Measurements from ENCODE around the gene UMODL1. TPM values are rescaled to one million over a fixed set of nuclear protein-coding genes. Genes with fewer than 3 reads are reported as not detected.

The UMODL1 gene
- total RNA-seq, 5 donors from 2014 or later (not counting 1 experiment from before 2014, with no cell fraction given): 0.16 to 0.99 (median 0.82) TPM

GRCh38 chr21:42124081-42124480 lies 53.0 kb downstream of the UMODL1 start:
- CTCF ChIA-PET: interaction anchor here in 1 of 2 donors (0.5 kb wide), 1 partner anchor 126 kb away, joined by 3 read pairs; no protein-coding TSS in a partner anchor
- POLR2A ChIA-PET: no interaction called here
- ATAC-seq (replicated peaks in 1 of 4): no peak
- H3K27me3 ChIP-seq (replicated peaks in 1 of 2; ENCODE audit: control insufficient read depth in 2 of 2, extremely low read depth in 1 of 2, insufficient read depth in 2 of 2, low read length in 1 of 2): peaks cover 0 to 84% of the 10 kb centered on the region in 2 experiments
- no peaks in the 10 kb centered on the region for H3K36me3 ChIP-seq (ENCODE audit: control insufficient read depth in 2 of 2, extremely low read depth in 1 of 2, insufficient read depth in 1 of 2, low read length in 1 of 2)
- H3K4me1 Mint-ChIP-seq: peaks cover 0 to 17% (median 13%) of the 10 kb centered on the region in 3 donors
- H3K36me3 Mint-ChIP-seq: no peaks in the 10 kb centered on the region
- peaks cover 35 to 60% of the 10 kb centered on the region in 2 donors for H3K27me3 Mint-ChIP-seq
- no peak overlapping the region for H3K27ac Mint-ChIP-seq
- 92% methylated on average over 11 of the region's 13 CpGs for WGBS (ENCODE audit: insufficient coverage)
- no peaks in the 10 kb centered on the region for H3K9me3 ChIP-seq
- H3K4me1 ChIP-seq (ENCODE audit: control insufficient read depth in 1 of 2, extremely low read depth in 1 of 2, insufficient read depth in 2 of 2, low read length in 2 of 2): peaks cover 9% of the 10 kb centered on the region in 2 experiments
- no peak for DNase-seq
- no peaks in the 10 kb centered on the region for H3K9me3 Mint-ChIP-seq
- no peak overlapping the region for H3K4me3 Mint-ChIP-seq
- H3K4me3 ChIP-seq (ENCODE audit: control insufficient read depth in 1 of 2, extremely low read depth in 1 of 2, low read length in 1 of 2): no peak overlapping the region
- H3K27ac ChIP-seq (ENCODE audit: low read length): no peak overlapping the region

GRCh38 chr21:42124826-42125570 lies 53.9 kb downstream of the UMODL1 start:
- H3K27ac Mint-ChIP-seq: no peak overlapping the region
- Histone ChIP-seq H3K9me3 (no peaks in the 10 kb centered on the region), H3K4me3 (ENCODE audit: control insufficient read depth in 1 of 2, extremely low read depth in 1 of 2, low read length in 1 of 2) (no peak overlapping the region), H3K27me3 (replicated peaks in 1 of 2; ENCODE audit: control insufficient read depth in 2 of 2, extremely low read depth in 1 of 2, insufficient read depth in 2 of 2, low read length in 1 of 2) (peaks cover 0 to 81% of the 10 kb centered on the region in 2 experiments), H3K4me1 (ENCODE audit: control insufficient read depth in 1 of 2, extremely low read depth in 1 of 2, insufficient read depth in 2 of 2, low read length in 2 of 2) (peaks cover 8% of the 10 kb centered on the region in 2 experiments), H3K27ac (ENCODE audit: low read length) (no peak overlapping the region), H3K36me3 (ENCODE audit: control insufficient read depth in 2 of 2, extremely low read depth in 1 of 2, insufficient read depth in 1 of 2, low read length in 1 of 2) (no peaks in the 10 kb centered on the region)
- WGBS (ENCODE audit: insufficient coverage): 63% methylated on average over 19 of the region's 19 CpGs
- no peaks in the 10 kb centered on the region for H3K9me3 Mint-ChIP-seq
- ATAC-seq (replicated peaks in 1 of 4): no peak
- no peak for DNase-seq
- peaks cover 25 to 51% of the 10 kb centered on the region in 2 donors for H3K27me3 Mint-ChIP-seq
- H3K4me1 Mint-ChIP-seq: peaks cover 4 to 16% (median 12%) of the 10 kb centered on the region in 3 donors
- ChIA-PET CTCF (interaction anchor here in 1 of 2 donors (0.5 to 0.6 kb wide), 2 partner anchors 9 to 125 kb away, joined by 3 to 4 read pairs; no protein-coding TSS in a partner anchor), POLR2A (no interaction called here)
- no peaks in the 10 kb centered on the region for H3K36me3 Mint-ChIP-seq
- H3K4me3 Mint-ChIP-seq: no peak overlapping the region

GRCh38 chr21:42125571-42126544 lies 54.7 kb downstream of the UMODL1 start:
- CTCF ChIA-PET: interaction anchor here (0.6 kb wide), 2 partner anchors 10 to 135 kb away, joined by 3 to 4 read pairs; no protein-coding TSS in a partner anchor
- Mint-ChIP-seq H3K27me3 (peaks cover 22 to 44% of the 10 kb centered on the region in 2 donors), H3K27ac (no peak overlapping the region), H3K36me3 (no peaks in the 10 kb centered on the region), H3K4me3 (no peak overlapping the region), H3K9me3 (no peaks in the 10 kb centered on the region), H3K4me1 (peaks cover 4 to 16% (median 10%) of the 10 kb centered on the region in 3 donors)
- Histone ChIP-seq H3K27me3 (replicated peaks in 1 of 2; ENCODE audit: control insufficient read depth in 2 of 2, extremely low read depth in 1 of 2, insufficient read depth in 2 of 2, low read length in 1 of 2) (peaks cover 0 to 73% of the 10 kb centered on the region in 2 experiments), H3K9me3 (no peaks in the 10 kb centered on the region), H3K36me3 (ENCODE audit: control insufficient read depth in 2 of 2, extremely low read depth in 1 of 2, insufficient read depth in 1 of 2, low read length in 1 of 2) (no peaks in the 10 kb centered on the region), H3K4me1 (ENCODE audit: control insufficient read depth in 1 of 2, extremely low read depth in 1 of 2, insufficient read depth in 2 of 2, low read length in 2 of 2) (peaks cover 8% of the 10 kb centered on the region in 2 experiments), H3K27ac (ENCODE audit: low read length) (no peak overlapping the region), H3K4me3 (ENCODE audit: control insufficient read depth in 1 of 2, extremely low read depth in 1 of 2, low read length in 1 of 2) (no peak overlapping the region)
- no peak for DNase-seq
- ATAC-seq (replicated peaks in 1 of 4): no peak
- WGBS (ENCODE audit: insufficient coverage): 53% methylated on average over 15 of the region's 29 CpGs
- POLR2A ChIA-PET: no interaction called here

GRCh38 chr21:42127164-42128150 lies 56.3 kb downstream of the UMODL1 start:
- H3K4me3 ChIP-seq (ENCODE audit: control insufficient read depth in 1 of 2, extremely low read depth in 1 of 2, low read length in 1 of 2): no peak overlapping the region
- no peaks in the 10 kb centered on the region for H3K9me3 Mint-ChIP-seq
- 92% methylated on average over 32 of the region's 36 CpGs for WGBS (ENCODE audit: insufficient coverage)
- POLR2A ChIA-PET: no interaction called here
- no peaks in the 10 kb centered on the region for H3K36me3 ChIP-seq (ENCODE audit: control insufficient read depth in 2 of 2, extremely low read depth in 1 of 2, insufficient read depth in 1 of 2, low read length in 1 of 2)
- DNase-seq: no peak
- peaks cover 3 to 8% of the 10 kb centered on the region in 2 experiments for H3K4me1 ChIP-seq (ENCODE audit: control insufficient read depth in 1 of 2, extremely low read depth in 1 of 2, insufficient read depth in 2 of 2, low read length in 2 of 2)
- peaks cover 0 to 57% of the 10 kb centered on the region in 2 experiments for H3K27me3 ChIP-seq (replicated peaks in 1 of 2; ENCODE audit: control insufficient read depth in 2 of 2, extremely low read depth in 1 of 2, insufficient read depth in 2 of 2, low read length in 1 of 2)
- H3K4me3 Mint-ChIP-seq: no peak overlapping the region
- H3K36me3 Mint-ChIP-seq: no peaks in the 10 kb centered on the region
- H3K9me3 ChIP-seq: no peaks in the 10 kb centered on the region
- no peak overlapping the region for H3K27ac Mint-ChIP-seq
- ATAC-seq (replicated peaks in 1 of 4): no peak
- peaks cover 11 to 31% of the 10 kb centered on the region in 2 donors for H3K27me3 Mint-ChIP-seq
- peaks cover 4 to 16% (median 7%) of the 10 kb centered on the region in 3 donors for H3K4me1 Mint-ChIP-seq
- H3K27ac ChIP-seq (ENCODE audit: low read length): no peak overlapping the region
- CTCF ChIA-PET: no interaction called here

- Mint-ChIP-seq H3K4me3 (no peak overlapping the region), H3K27ac (no peak overlapping the region), H3K27me3 (peaks cover under 1 to 13% of the 10 kb centered on the region in 2 donors), H3K4me1 (peaks cover 3 to 5% (median 4%) of the 10 kb centered on the region in 3 donors), H3K9me3 (no peaks in the 10 kb centered on the region), H3K36me3 (no peaks in the 10 kb centered on the region)
- Histone ChIP-seq H3K27ac (ENCODE audit: low read length) (no peak overlapping the region), H3K27me3 (replicated peaks in 1 of 2; ENCODE audit: control insufficient read depth in 2 of 2, extremely low read depth in 1 of 2, insufficient read depth in 2 of 2, low read length in 1 of 2) (peaks cover 0 to 36% of the 10 kb centered on the region in 2 experiments), H3K4me1 (ENCODE audit: control insufficient read depth in 1 of 2, extremely low read depth in 1 of 2, insufficient read depth in 2 of 2, low read length in 2 of 2) (peaks cover 0 to 8% of the 10 kb centered on the region in 2 experiments), H3K36me3 (ENCODE audit: control insufficient read depth in 2 of 2, extremely low read depth in 1 of 2, insufficient read depth in 1 of 2, low read length in 1 of 2) (no peaks in the 10 kb centered on the region), H3K4me3 (ENCODE audit: control insufficient read depth in 1 of 2, extremely low read depth in 1 of 2, low read length in 1 of 2) (no peak overlapping the region), H3K9me3 (no peaks in the 10 kb centered on the region)
- ATAC-seq (replicated peaks in 1 of 4): no peak
- 57% methylated on average over 2 of the region's 11 CpGs for WGBS (ENCODE audit: insufficient coverage)
- POLR2A ChIA-PET: interaction anchor here in 1 of 2 donors (0.6 kb wide), 2 partner anchors 55 to 187 kb away, joined by 3 read pairs; no protein-coding TSS in a partner anchor
- no peak for DNase-seq
- CTCF ChIA-PET: interaction anchor here (0.5 to 1.3 kb wide), 3 partner anchors 12 to 311 kb away, joined by 3 to 6 read pairs (median 4); no protein-coding TSS in a partner anchor
Observed at GRCh38 chr21:42129300-42130266, 58.5 kb downstream of the UMODL1 start.

All from T-cell (primary cell).